ENCODE results near the gene PANK2.

GRCh38 chr20:3910853-3911252, 21.7 kb downstream of the PANK2 start:
- TF ChIP-seq POLR2A (IDR thresholded peaks at IDR 0.05): no peak
- TF ChIP-seq, protein P1, sequence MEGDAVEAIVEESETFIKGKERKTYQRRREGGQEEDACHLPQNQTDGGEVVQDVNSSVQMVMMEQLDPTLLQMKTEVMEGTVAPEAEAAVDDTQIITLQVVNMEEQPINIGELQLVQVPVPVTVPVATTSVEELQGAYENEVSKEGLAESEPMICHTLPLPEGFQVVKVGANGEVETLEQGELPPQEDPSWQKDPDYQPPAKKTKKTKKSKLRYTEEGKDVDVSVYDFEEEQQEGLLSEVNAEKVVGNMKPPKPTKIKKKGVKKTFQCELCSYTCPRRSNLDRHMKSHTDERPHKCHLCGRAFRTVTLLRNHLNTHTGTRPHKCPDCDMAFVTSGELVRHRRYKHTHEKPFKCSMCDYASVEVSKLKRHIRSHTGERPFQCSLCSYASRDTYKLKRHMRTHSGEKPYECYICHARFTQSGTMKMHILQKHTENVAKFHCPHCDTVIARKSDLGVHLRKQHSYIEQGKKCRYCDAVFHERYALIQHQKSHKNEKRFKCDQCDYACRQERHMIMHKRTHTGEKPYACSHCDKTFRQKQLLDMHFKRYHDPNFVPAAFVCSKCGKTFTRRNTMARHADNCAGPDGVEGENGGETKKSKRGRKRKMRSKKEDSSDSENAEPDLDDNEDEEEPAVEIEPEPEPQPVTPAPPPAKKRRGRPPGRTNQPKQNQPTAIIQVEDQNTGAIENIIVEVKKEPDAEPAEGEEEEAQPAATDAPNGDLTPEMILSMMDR (IDR thresholded peaks at IDR 0.05): no peak

All from gastroesophageal sphincter (tissue), 3 donors.